K562 (cell line): ENCODE results near the gene FLOT2. TPM values are rescaled to one million over a fixed set of nuclear protein-coding genes. Genes with fewer than 3 reads are reported as not detected.
A peak's percentile ranks its signal among the peaks of the same experiment; 100 is the strongest.

Experiments
- CCAR2 ChIP-seq: fragments of 200-400 bp; formaldehyde crosslinking; IDR thresholded peaks from 2 replicates; pipeline ENCODE4 v1.6.1; 2017; ENCODE audit warnings: mild to moderate bottlenecking, low read depth, low read length
- ERF ChIP-seq: fragments of 450-650 bp; formaldehyde crosslinking; IDR thresholded peaks from 2 replicates; pipeline ENCODE4 v1.4.0; 2020; ENCODE audit warnings: mild to moderate bottlenecking, mixed read lengths
- FOXO4 ChIP-seq: fragments of 450-650 bp; formaldehyde crosslinking; IDR thresholded peaks from 2 replicates; pipeline ENCODE4 v1.4.0; 2020; ENCODE audit warnings: mild to moderate bottlenecking, moderate library complexity
- KAT2B ChIP-seq: IDR thresholded peaks from one replicate; pipeline ENCODE4 v1.6.1; 2012; ENCODE audit warnings: low read depth, mild to moderate bottlenecking, control low read depth, inconsistent platforms, low read length, moderate library complexity
- KAT7 ChIP-seq: sonication (generic); formaldehyde crosslinking; IDR thresholded peaks from 2 replicates; pipeline ENCODE4 v1.8.0; 2022; ENCODE audit warnings: missing genetic modification reagents, mild to moderate bottlenecking, borderline replicate concordance
- MECOM ChIP-seq: fragments of 250-450 bp; sonication (Bioruptor Pico); IDR thresholded peaks from 2 replicates; pipeline ENCODE4 v1.8.0; 2022; ENCODE audit warnings: inconsistent platforms
- NCOA4 ChIP-seq: fragments of 450-650 bp; IDR thresholded peaks from 2 replicates; pipeline ENCODE4 v1.6.1; 2018; ENCODE audit warnings: mild to moderate bottlenecking; ENCODE audit not compliant: partially characterized antibody
- NFXL1 ChIP-seq: fragments of 450-650 bp; formaldehyde crosslinking; IDR thresholded peaks from 2 replicates; pipeline ENCODE4 v1.4.0; 2021; ENCODE audit warnings: mild to moderate bottlenecking
- NUFIP1 ChIP-seq: fragments of 450-650 bp; IDR thresholded peaks from 2 replicates; pipeline ENCODE4 v1.6.1; 2018; ENCODE audit not compliant: partially characterized antibody
- PHF20 ChIP-seq: fragments of 450-650 bp; IDR thresholded peaks from 2 replicates; pipeline ENCODE4 v1.6.1; 2018; ENCODE audit not compliant: partially characterized antibody
- POLR2H ChIP-seq: IDR thresholded peaks from 2 replicates; pipeline ENCODE4 v1.6.1; 2016; ENCODE audit warnings: missing genetic modification characterization, low read depth, mild to moderate bottlenecking, control low read depth, missing compliant biosample characterization, moderate library complexity
- PTRF ChIP-seq: fragments of 450-650 bp; IDR thresholded peaks from 2 replicates; pipeline ENCODE4 v1.6.1; 2016; ENCODE audit warnings: mild to moderate bottlenecking, missing genetic modification characterization, missing compliant biosample characterization
- STAG1 ChIP-seq: sonication (generic); formaldehyde crosslinking; IDR thresholded peaks from 2 replicates; pipeline ENCODE4 v1.5.0; 2020; ENCODE audit warnings: missing genetic modification reagents, borderline replicate concordance
- TSHZ1 ChIP-seq: fragments of 250-450 bp; sonication (Bioruptor Pico); IDR thresholded peaks from 2 replicates; pipeline ENCODE4 v1.4.0; 2020; ENCODE audit warnings: mild to moderate bottlenecking, moderate library complexity
- ZNF263 ChIP-seq: sonication (generic); formaldehyde crosslinking; IDR thresholded peaks from 2 replicates; pipeline ENCODE4 v1.8.0; 2022; ENCODE audit warnings: mild to moderate bottlenecking, missing genetic modification reagents, borderline replicate concordance
- ZNF274 ChIP-seq: IDR thresholded peaks from 2 replicates; pipeline ENCODE4 v1.6.1; 2011; ENCODE audit warnings: low read depth, mild to moderate bottlenecking, low read length, moderate library complexity, borderline replicate concordance
- ZNF384 ChIP-seq: IDR thresholded peaks from 2 replicates; pipeline ENCODE4 v1.6.1; 2012; ENCODE audit warnings: low read depth, low read length, improper control_type of control experiment
- ZNF449 ChIP-seq: fragments of 250-450 bp; sonication (Bioruptor Pico); IDR thresholded peaks from 2 replicates; pipeline ENCODE4 v1.8.0; 2022; ENCODE audit warnings: moderate library complexity, mild to moderate bottlenecking, inconsistent platforms
- ZNF76 ChIP-seq: fragments of 250-450 bp; sonication (Bioruptor Pico); IDR thresholded peaks from 2 replicates; pipeline ENCODE4 v1.4.0; 2020; ENCODE audit warnings: mild to moderate bottlenecking, moderate library complexity, borderline replicate concordance
- polyA plus RNA-seq, 8 experiments: library from polyadenylated mRNA; depleted of rRNA in 4 of 8; stranded (reverse) in 5 of 8; unstranded in 3 of 8; fragments of >200 nt; fragmentation: Nextera tagmentation in 2 of 8; fragmentation: Illumina TruSeq in 1 of 8; extraction: Ambion mirVana in 2 of 8; extraction: Trizol in 1 of 8; gene quantifications; 2 replicates each; pipeline versions ENCODE4 v1.2.1 to v1.2.3, GENCODE V29; 2011 to 2014; ENCODE audit warnings: inconsistent platforms in 1 of 8, missing spikeins in 1 of 8
- total RNA-seq, 7 experiments: library from RNA; depleted of rRNA in 6 of 7; stranded (reverse); fragments of >200 nt in 6 of 7; fragmentation: Illumina TruSeq in 2 of 7; extraction: Trizol in 2 of 7; gene quantifications; 2 replicates each; pipeline versions ENCODE4 v1.2.1 to v1.2.3, GENCODE V29; 2011 to 2021; ENCODE audit warnings: low replicate concordance in 1 of 7

The FLOT2 gene
- total and polyA plus RNA-seq, 9 of the 15 experiments (the other 6 are each of a cell fraction or from before 2014, with no cell fraction given): 17.5 to 138 (median 41.7) TPM

GRCh38 chr17:28896884-28897768 lies at the start of gene FLOT2 (continued):
- TF ChIP-seq PTRF (tag) (no peak), NCOA4 (no peak), NUFIP1 (no peak), ZNF449 (CRISPR knock-in tag) (no peak), MECOM (no peak), FOXO4 (CRISPR knock-in tag) (no peak; the same call in 1 of the 2 replicates), ZNF384 (no peak), STAG1 (CRISPR knock-in tag) (0 out of 2 replicates have a peak, but pooled peaks have one; percentile 31), KAT7 (0 out of 2 replicates have a peak, but pooled peaks have one; percentile 58), ZNF76 (CRISPR knock-in tag) (peak; percentile 50; the same call in 1 of the 2 replicates), ZNF274 (no peak), POLR2H (tag) (peak; percentile 72), NFXL1 (no peak), ERF (CRISPR knock-in tag) (peak; percentile 91), PHF20 (peak; percentile 42), KAT2B (no peak), ZNF263 (no peak), CCAR2 (no peak), TSHZ1 (CRISPR knock-in tag) (0 out of 2 replicates have a peak, but pooled peaks have one; percentile 12)
